GM12874 (cell line): ENCODE measurements around the gene CLEC4D.

ENCODE experiments used
- CTCF ChIP-seq: IDR thresholded peaks from 2 replicates; pipeline ENCODE4 v1.5.1; 2011; ENCODE audit warnings: low read depth, mild to moderate bottlenecking, control low read depth, low read length, moderate library complexity; ENCODE audit not compliant: insufficient read depth

The CLEC4D gene

GRCh38 chr12:8556531-8557097 is 43.3 kb downstream of the CLEC4D start:
- no peak for TF ChIP-seq CTCF

- no peak for TF ChIP-seq CTCF
Measured at GRCh38 chr12:8559676-8560075, 46.4 kb downstream of the CLEC4D start.

- no peak for TF ChIP-seq CTCF
Measured at GRCh38 chr12:8561011-8561410, 47.7 kb downstream of the CLEC4D start.

- TF ChIP-seq CTCF = peak; percentile 34; the same call in 1 of the 2 replicates
Measured at GRCh38 chr12:8562310-8562709, 49.0 kb downstream of the CLEC4D start.

GRCh38 chr12:8563356-8563755 is 50.1 kb downstream of the CLEC4D start:
- no peak for TF ChIP-seq CTCF

- no peak for TF ChIP-seq CTCF
Measured at GRCh38 chr12:8564656-8565055, 51.4 kb downstream of the CLEC4D start.

GRCh38 chr12:8566525-8566924 is 53.2 kb downstream of the CLEC4D start:
- no peak for TF ChIP-seq CTCF
